ENCODE measurements around the gene ADTRP.

Gene ADTRP

GRCh38 chr6:11775791-11776409 is 2.7 kb downstream of the ADTRP start:
- H3K4me1 Mint-ChIP-seq (ENCODE audit: low read depth): no peaks in the 10 kb centered on the region
- H3K36me3 Mint-ChIP-seq (ENCODE audit: low read depth): no peaks in the 10 kb centered on the region
- H3K9me3 Mint-ChIP-seq: no peaks in the 10 kb centered on the region
- no peak overlapping the region for H3K27ac Mint-ChIP-seq
- H3K4me3 Mint-ChIP-seq: no peak overlapping the region
- no peak for DNase-seq (ENCODE audit: low spot score)
- H3K27me3 Mint-ChIP-seq (ENCODE audit: low read depth): peaks cover 2% of the 10 kb centered on the region

GRCh38 chr6:11774426-11774825 is 4.2 kb downstream of the ADTRP start:
- Mint-ChIP-seq H3K4me1 (ENCODE audit: low read depth) (no peaks in the 10 kb centered on the region), H3K27ac (no peak overlapping the region)

GRCh38 chr6:11773581-11773980 is 5.0 kb downstream of the ADTRP start:
- no peak overlapping the region for H3K4me3 Mint-ChIP-seq
- no peak overlapping the region for H3K27ac Mint-ChIP-seq
- H3K36me3 Mint-ChIP-seq (ENCODE audit: low read depth): no peaks in the 10 kb centered on the region
- DNase-seq (ENCODE audit: low spot score): no peak
- no peaks in the 10 kb centered on the region for H3K9me3 Mint-ChIP-seq
- peaks cover 2% of the 10 kb centered on the region for H3K27me3 Mint-ChIP-seq (ENCODE audit: low read depth)
- no peaks in the 10 kb centered on the region for H3K4me1 Mint-ChIP-seq (ENCODE audit: low read depth)

More at GRCh38 chr6:11774426-11774825, 4.2 kb downstream of the ADTRP start:
- Mint-ChIP-seq H3K4me3 (no peak overlapping the region), H3K9me3 (no peaks in the 10 kb centered on the region), H3K36me3 (ENCODE audit: low read depth) (no peaks in the 10 kb centered on the region), H3K27me3 (ENCODE audit: low read depth) (peaks cover 2% of the 10 kb centered on the region)
- DNase-seq (ENCODE audit: low spot score): no peak

GRCh38 chr6:11773013-11773412 is 5.6 kb downstream of the ADTRP start:
- H3K27ac Mint-ChIP-seq: no peak overlapping the region
- peaks cover 2% of the 10 kb centered on the region for H3K27me3 Mint-ChIP-seq (ENCODE audit: low read depth)
- no peaks in the 10 kb centered on the region for H3K4me1 Mint-ChIP-seq (ENCODE audit: low read depth)
- no peak overlapping the region for H3K4me3 Mint-ChIP-seq
- DNase-seq (ENCODE audit: low spot score): no peak
- H3K36me3 Mint-ChIP-seq (ENCODE audit: low read depth): no peaks in the 10 kb centered on the region
- H3K9me3 Mint-ChIP-seq: no peaks in the 10 kb centered on the region

GRCh38 chr6:11772109-11772825 is 6.3 kb downstream of the ADTRP start:
- no peaks in the 10 kb centered on the region for H3K4me1 Mint-ChIP-seq (ENCODE audit: low read depth)
- no peak overlapping the region for H3K27ac Mint-ChIP-seq
- no peaks in the 10 kb centered on the region for H3K9me3 Mint-ChIP-seq
- no peaks in the 10 kb centered on the region for H3K36me3 Mint-ChIP-seq (ENCODE audit: low read depth)
- peaks cover 2% of the 10 kb centered on the region for H3K27me3 Mint-ChIP-seq (ENCODE audit: low read depth)
- no peak for DNase-seq (ENCODE audit: low spot score)
- H3K4me3 Mint-ChIP-seq: no peak overlapping the region

- no peaks in the 10 kb centered on the region for H3K9me3 Mint-ChIP-seq
- peaks cover 2% of the 10 kb centered on the region for H3K27me3 Mint-ChIP-seq (ENCODE audit: low read depth)
- no peak overlapping the region for H3K4me3 Mint-ChIP-seq
- no peaks in the 10 kb centered on the region for H3K4me1 Mint-ChIP-seq (ENCODE audit: low read depth)
- H3K36me3 Mint-ChIP-seq (ENCODE audit: low read depth): no peaks in the 10 kb centered on the region
- H3K27ac Mint-ChIP-seq: no peak overlapping the region
- DNase-seq (ENCODE audit: low spot score): no peak
These were observed 7.0 kb downstream of the ADTRP start for GRCh38 chr6:11771473-11772048.

GRCh38 chr6:11770546-11771466 is 7.8 kb downstream of the ADTRP start:
- DNase-seq (ENCODE audit: low spot score): no peak
- H3K36me3 Mint-ChIP-seq (ENCODE audit: low read depth): no peaks in the 10 kb centered on the region
- peaks cover 2% of the 10 kb centered on the region for H3K27me3 Mint-ChIP-seq (ENCODE audit: low read depth)
- H3K27ac Mint-ChIP-seq: no peak overlapping the region
- H3K4me3 Mint-ChIP-seq: no peak overlapping the region
- no peaks in the 10 kb centered on the region for H3K4me1 Mint-ChIP-seq (ENCODE audit: low read depth)
- no peaks in the 10 kb centered on the region for H3K9me3 Mint-ChIP-seq

GRCh38 chr6:11769811-11770545 is 8.6 kb downstream of the ADTRP start:
- peaks cover under 1% of the 10 kb centered on the region for H3K4me1 Mint-ChIP-seq (ENCODE audit: low read depth)
- H3K36me3 Mint-ChIP-seq (ENCODE audit: low read depth): no peaks in the 10 kb centered on the region
- H3K27me3 Mint-ChIP-seq (ENCODE audit: low read depth): no peaks in the 10 kb centered on the region
- no peak overlapping the region for H3K27ac Mint-ChIP-seq
- no peak for DNase-seq (ENCODE audit: low spot score)
- no peaks in the 10 kb centered on the region for H3K9me3 Mint-ChIP-seq
- no peak overlapping the region for H3K4me3 Mint-ChIP-seq

- Mint-ChIP-seq H3K27me3 (ENCODE audit: low read depth) (no peaks in the 10 kb centered on the region), H3K36me3 (ENCODE audit: low read depth) (no peaks in the 10 kb centered on the region), H3K4me3 (no peak overlapping the region), H3K4me1 (ENCODE audit: low read depth) (peaks cover 2% of the 10 kb centered on the region), H3K27ac (no peak overlapping the region), H3K9me3 (no peaks in the 10 kb centered on the region)
- DNase-seq (ENCODE audit: low spot score): no peak
These were observed 9.4 kb downstream of the ADTRP start for GRCh38 chr6:11769244-11769643.

GRCh38 chr6:11767978-11768756 is 10.4 kb downstream of the ADTRP start:
- no peak for DNase-seq (ENCODE audit: low spot score)
- Mint-ChIP-seq H3K27me3 (ENCODE audit: low read depth) (no peaks in the 10 kb centered on the region), H3K4me1 (ENCODE audit: low read depth) (peaks cover 2% of the 10 kb centered on the region), H3K9me3 (no peaks in the 10 kb centered on the region), H3K36me3 (ENCODE audit: low read depth) (no peaks in the 10 kb centered on the region), H3K27ac (no peak overlapping the region), H3K4me3 (no peak overlapping the region)

GRCh38 chr6:11767458-11767857 is 11.1 kb downstream of the ADTRP start:
- Mint-ChIP-seq H3K4me1 (ENCODE audit: low read depth) (peaks cover 2% of the 10 kb centered on the region), H3K36me3 (ENCODE audit: low read depth) (no peaks in the 10 kb centered on the region), H3K27me3 (ENCODE audit: low read depth) (no peaks in the 10 kb centered on the region), H3K27ac (no peak overlapping the region), H3K4me3 (no peak overlapping the region), H3K9me3 (no peaks in the 10 kb centered on the region)
- no peak for DNase-seq (ENCODE audit: low spot score)

- Mint-ChIP-seq H3K9me3 (no peaks in the 10 kb centered on the region), H3K4me1 (ENCODE audit: low read depth) (peaks cover 2% of the 10 kb centered on the region), H3K36me3 (ENCODE audit: low read depth) (no peaks in the 10 kb centered on the region), H3K27me3 (ENCODE audit: low read depth) (no peaks in the 10 kb centered on the region), H3K27ac (no peak overlapping the region), H3K4me3 (no peak overlapping the region)
- DNase-seq (ENCODE audit: low spot score): no peak
These were observed 11.8 kb downstream of the ADTRP start for GRCh38 chr6:11766589-11767450.
